ENCODE results near the gene TSPAN11. TPM values are rescaled to one million over a fixed set of nuclear protein-coding genes. Genes with fewer than 3 reads are reported as not detected.

The TSPAN11 gene
- total RNA-seq, 4 donors from 2014 or later, result 10.7 to 30.6 (median 18.3) TPM

- Histone ChIP-seq H3K9me3 (no peaks in the 10 kb centered on the region), H3K27me3 (no peaks in the 10 kb centered on the region), H3K27ac (no peak overlapping the region), H3K4me3 (no peak overlapping the region), H3K4me1 (peaks cover 0 to 16% (median 0%) of the 10 kb centered on the region in 4 donors), H3K36me3 (no peaks in the 10 kb centered on the region)
- no peak for DNase-seq (ENCODE audit: low spot score in 2 of 2)
- 65 to 82% methylated on average over 5 of the region's 5 CpGs for WGBS, 2 donors
- TF ChIP-seq CTCF (IDR thresholded peaks at IDR 0.05) (no peak), POLR2A (IDR thresholded peaks at IDR 0.05) (no peak), EP300 (IDR thresholded peaks at IDR 0.05) (no peak)
These were observed 81.2 kb downstream of the TSPAN11 start for GRCh38 chr12:31007636-31008175.

- DNase-seq (ENCODE audit: low spot score in 2 of 2), result no peak
- H3K27ac ChIP-seq, result no peak overlapping the region
- H3K4me3 ChIP-seq, result no peak overlapping the region
- H3K9me3 ChIP-seq, result no peaks in the 10 kb centered on the region
- no peaks in the 10 kb centered on the region for H3K36me3 ChIP-seq
- H3K27me3 ChIP-seq, result no peaks in the 10 kb centered on the region
- peaks cover 0 to 12% (median 0%) of the 10 kb centered on the region in 4 donors for H3K4me1 ChIP-seq
- WGBS, 2 donors, result 84 to 93% methylated on average over 5 to 6 of the region's 6 CpGs
- no peak for TF ChIP-seq POLR2A (IDR thresholded peaks at IDR 0.05)
- TF ChIP-seq CTCF (IDR thresholded peaks at IDR 0.05), result no peak
- TF ChIP-seq EP300 (IDR thresholded peaks at IDR 0.05), result no peak
These were observed 81.8 kb downstream of the TSPAN11 start for GRCh38 chr12:31008241-31008761.

GRCh38 chr12:31008961-31009840 lies 82.7 kb downstream of the TSPAN11 start:
- no peak for TF ChIP-seq CTCF (IDR thresholded peaks at IDR 0.05)
- no peak for TF ChIP-seq EP300 (IDR thresholded peaks at IDR 0.05)
- no peak for TF ChIP-seq POLR2A (IDR thresholded peaks at IDR 0.05)
- H3K27me3 ChIP-seq, result no peaks in the 10 kb centered on the region
- no peaks in the 10 kb centered on the region for H3K9me3 ChIP-seq
- no peak overlapping the region for H3K27ac ChIP-seq
- no peak for DNase-seq (ENCODE audit: low spot score in 2 of 2)
- no peak overlapping the region for H3K4me3 ChIP-seq
- H3K36me3 ChIP-seq, result no peaks in the 10 kb centered on the region
- 78 to 84% methylated on average over 19 of the region's 19 CpGs for WGBS, 2 donors
- H3K4me1 ChIP-seq, result peaks cover 0 to 12% (median 0%) of the 10 kb centered on the region in 4 donors

DNA sequence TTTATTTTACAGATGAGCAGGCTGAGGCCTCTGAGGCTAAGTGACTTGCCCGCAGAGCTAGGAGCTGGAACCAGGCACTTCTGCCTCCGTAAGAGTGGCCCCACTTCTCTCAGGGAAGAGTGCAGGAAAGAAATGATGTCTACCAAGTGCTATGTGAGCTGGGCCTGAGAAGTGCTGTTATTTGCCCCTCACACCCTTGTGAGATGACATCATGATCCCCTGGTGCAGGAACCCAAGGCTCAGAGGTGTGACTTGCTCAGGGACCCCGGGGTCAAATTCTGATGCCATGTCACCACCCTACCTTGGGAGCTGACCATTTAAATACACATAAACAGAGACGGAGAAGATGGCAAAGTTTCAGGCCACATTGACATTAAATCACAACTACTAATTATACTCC lies 83.4 kb downstream of the TSPAN11 start:
- TF ChIP-seq POLR2A (IDR thresholded peaks at IDR 0.05) (no peak), EP300 (IDR thresholded peaks at IDR 0.05) (no peak), CTCF (IDR thresholded peaks at IDR 0.05) (no peak)
- no peak overlapping the region for H3K27ac ChIP-seq
- H3K36me3 ChIP-seq, result no peaks in the 10 kb centered on the region
- H3K27me3 ChIP-seq, result no peaks in the 10 kb centered on the region
- no peaks in the 10 kb centered on the region for H3K9me3 ChIP-seq
- DNase-seq (ENCODE audit: low spot score in 2 of 2), result no peak
- H3K4me1 ChIP-seq, result peaks cover 0 to 12% (median 0%) of the 10 kb centered on the region in 4 donors
- 85 to 97% methylated on average over 4 of the region's 4 CpGs for WGBS, 2 donors
- no peak overlapping the region for H3K4me3 ChIP-seq

GRCh38 chr12:31011336-31011735 lies 84.8 kb downstream of the TSPAN11 start:
- Histone ChIP-seq H3K36me3 (no peaks in the 10 kb centered on the region), H3K27me3 (no peaks in the 10 kb centered on the region), H3K27ac (no peak overlapping the region), H3K9me3 (no peaks in the 10 kb centered on the region), H3K4me1 (no peaks in the 10 kb centered on the region), H3K4me3 (no peak overlapping the region)
- no peak for DNase-seq (ENCODE audit: low spot score in 2 of 2)
- no peak for TF ChIP-seq EP300 (IDR thresholded peaks at IDR 0.05)
- no peak for TF ChIP-seq POLR2A (IDR thresholded peaks at IDR 0.05)
- 79 to 86% methylated on average over 5 of the region's 5 CpGs for WGBS, 2 donors
